Renal cortical epithelial cell (primary cell): ENCODE data around the gene TTC33. TPM values are rescaled to one million over a fixed set of nuclear protein-coding genes. Genes with fewer than 3 reads are reported as not detected.
A peak's percentile ranks its signal among the peaks of the same experiment; 100 is the strongest.
"Not testable (repeated sequence)": the region's sequence is repeated elsewhere in the genome, so short reads cannot be mapped to it uniquely, and the experiment has no call there.

ENCODE experiments used
- DNase-seq: peaks from one replicate; pipeline ENCODE4 v3.0.0-alpha.2; 2011; ENCODE audit warnings: low read depth
- total RNA-seq: library from RNA; depleted of rRNA; stranded (reverse); fragments of >200 nt; gene quantifications from 2 replicates; pipeline ENCODE4 v1.2.3, GENCODE V29; 2014

TTC33 gene
- total RNA-seq, 1 donor from 2014 or later = 22.7 TPM

DNA sequence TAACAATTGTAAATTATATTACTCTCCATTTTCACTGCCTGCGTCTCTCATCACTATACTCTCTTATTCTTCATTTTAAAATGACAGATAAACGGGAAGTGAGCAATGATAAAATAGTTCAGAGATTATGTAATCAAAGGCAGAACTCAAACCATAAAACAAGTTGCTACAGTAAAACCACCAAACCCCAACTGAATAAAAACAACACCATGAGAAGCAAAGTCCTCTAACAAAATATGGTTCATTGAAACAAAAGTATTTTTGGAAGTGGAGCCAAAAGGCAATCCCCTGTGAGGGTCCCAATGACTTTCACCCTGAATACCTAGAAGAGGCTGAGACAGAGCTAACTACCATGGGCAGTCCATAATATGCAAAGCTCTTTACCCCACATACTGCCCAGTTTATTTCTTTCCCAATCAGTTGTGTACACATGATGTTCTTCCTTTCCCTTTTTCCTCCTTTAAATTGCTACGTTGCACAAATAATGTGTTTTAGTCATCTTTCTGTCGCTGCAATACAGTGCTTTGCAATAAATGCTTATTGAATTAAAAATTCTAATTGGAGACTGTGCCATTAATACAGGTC lies 140.1 kb downstream of the TTC33 start:
- DNase-seq = no peak

DNA sequence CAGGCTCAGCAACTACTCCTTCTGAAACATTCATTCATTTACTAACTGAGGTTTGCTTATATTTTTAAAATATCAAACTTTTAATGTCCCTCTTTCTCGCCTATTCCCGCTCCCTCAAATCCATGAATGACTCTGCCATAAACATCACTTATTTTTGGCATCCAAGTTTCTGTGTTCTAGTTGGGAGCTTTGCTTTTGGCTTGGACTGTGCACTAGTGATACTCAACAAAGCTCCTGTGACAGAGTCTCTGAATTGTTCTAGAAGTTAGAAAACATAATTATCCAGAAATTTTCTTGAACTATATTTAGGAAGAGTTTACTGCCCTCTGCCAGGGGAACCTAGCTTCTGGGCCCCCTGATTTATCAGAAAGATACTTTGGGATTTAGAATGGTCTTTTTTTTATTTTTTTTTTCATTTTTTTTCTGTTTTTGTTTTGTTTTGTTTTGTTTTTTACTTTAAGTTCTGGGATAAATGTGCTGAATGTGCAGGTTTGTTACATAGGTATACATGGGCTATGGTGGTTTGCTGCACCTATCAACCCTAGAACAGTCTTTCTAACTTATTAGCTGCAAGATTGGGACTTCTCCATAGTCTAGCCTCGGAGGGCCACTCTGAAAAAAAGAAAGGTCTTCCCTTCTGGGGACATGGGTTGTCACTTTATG lies 140.7 kb downstream of the TTC33 start:
- no peak for DNase-seq

- no peak for DNase-seq
Measured at GRCh38 chr5:40614466-40614865, 141.3 kb downstream of the TTC33 start.

DNA sequence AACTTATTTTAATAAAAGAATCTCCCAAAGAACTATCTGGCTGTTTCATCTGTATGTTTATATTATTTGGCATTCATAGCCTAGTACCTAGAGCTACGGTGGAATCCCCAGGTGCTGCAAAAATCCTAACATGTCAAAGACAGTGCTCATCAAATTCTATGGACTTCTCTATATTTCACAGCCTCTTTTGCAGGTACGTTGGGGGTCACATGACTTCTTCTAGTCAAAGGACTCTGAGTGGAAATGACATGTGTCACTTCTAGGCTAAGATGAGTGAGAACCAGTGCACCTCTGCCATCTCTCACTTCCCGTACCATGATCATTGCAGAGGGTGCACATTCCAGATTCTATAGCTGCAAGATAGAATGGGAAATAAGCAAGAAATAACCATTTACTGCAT lies 148.6 kb downstream of the TTC33 start:
- DNase-seq = no peak

- DNase-seq = peak; percentile 20
Measured at GRCh38 chr5:40606077-40606765, 149.5 kb downstream of the TTC33 start.

- no peak for DNase-seq
Measured at GRCh38 chr5:40605295-40605958, 150.3 kb downstream of the TTC33 start.

GRCh38 chr5:40603378-40603777 lies 152.4 kb downstream of the TTC33 start:
- DNase-seq = peak; percentile 23

- DNase-seq = no peak
Measured at GRCh38 chr5:40601198-40601868, 154.4 kb downstream of the TTC33 start.

- DNase-seq = no peak
Measured at GRCh38 chr5:40600383-40600782, 155.4 kb downstream of the TTC33 start.

- DNase-seq = no peak
Measured at GRCh38 chr5:40599676-40600075, 156.1 kb downstream of the TTC33 start.

DNA sequence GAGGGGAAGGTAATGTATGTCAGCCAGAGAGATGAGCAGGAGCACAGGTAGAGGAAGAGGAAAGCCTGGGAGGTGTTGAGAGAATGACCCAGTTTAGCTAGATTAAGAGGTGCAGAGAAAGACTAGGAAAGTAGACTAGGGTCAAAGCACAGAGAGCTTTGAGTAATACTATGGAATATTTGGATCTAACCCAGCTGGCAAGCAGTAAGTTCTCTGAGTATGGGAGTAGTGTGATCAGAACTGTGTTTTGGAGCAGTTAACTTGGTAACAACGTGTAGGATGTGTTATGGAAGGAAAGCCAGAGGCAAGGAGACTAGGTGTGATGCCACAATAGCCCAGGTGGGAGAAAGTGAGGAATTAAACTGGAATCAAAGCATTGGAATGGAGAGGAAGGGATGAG lies 160.9 kb downstream of the TTC33 start:
- peak; percentile 31 for DNase-seq

- not testable (repeated sequence) for DNase-seq
Measured at GRCh38 chr5:40591727-40592396, 163.9 kb downstream of the TTC33 start.

GRCh38 chr5:40587376-40587775 lies 168.4 kb downstream of the TTC33 start:
- peak; percentile 63 for DNase-seq

DNA sequence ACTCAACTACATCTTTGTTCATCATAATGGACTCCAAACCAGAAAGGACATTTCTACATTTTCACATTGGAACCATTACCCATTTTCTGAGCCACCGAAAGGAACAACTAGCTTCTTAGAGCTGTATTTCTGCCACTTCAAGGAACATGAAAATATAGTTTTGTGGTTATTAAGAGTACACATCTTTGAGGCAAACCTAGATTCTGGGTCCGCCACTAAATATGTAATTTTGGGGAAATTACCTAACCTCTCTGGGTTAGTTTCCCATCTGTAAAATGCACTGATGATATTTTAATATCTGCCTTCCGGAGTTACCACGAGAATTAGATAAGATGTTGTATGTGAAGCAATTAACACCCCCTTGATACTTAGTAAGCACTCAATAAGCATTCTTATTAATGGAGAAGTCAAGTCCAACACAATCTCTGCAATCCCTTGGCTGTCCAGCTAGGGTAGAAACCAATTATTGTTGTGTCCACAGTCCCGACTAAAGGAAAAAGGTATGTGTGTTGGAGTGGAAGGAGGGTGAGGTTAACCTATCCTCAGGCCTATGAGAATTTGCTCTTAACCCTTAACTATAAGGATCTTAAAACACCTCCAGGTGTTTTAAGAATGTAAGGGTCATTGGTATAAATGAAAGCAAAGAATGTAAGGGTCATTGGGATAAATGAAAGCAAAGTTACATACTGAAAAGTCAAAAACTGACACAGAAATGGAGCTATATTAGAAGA lies 170.1 kb downstream of the TTC33 start:
- DNase-seq = peak; percentile 11

GRCh38 chr5:40584054-40584453 lies 171.7 kb downstream of the TTC33 start:
- no peak for DNase-seq

DNA sequence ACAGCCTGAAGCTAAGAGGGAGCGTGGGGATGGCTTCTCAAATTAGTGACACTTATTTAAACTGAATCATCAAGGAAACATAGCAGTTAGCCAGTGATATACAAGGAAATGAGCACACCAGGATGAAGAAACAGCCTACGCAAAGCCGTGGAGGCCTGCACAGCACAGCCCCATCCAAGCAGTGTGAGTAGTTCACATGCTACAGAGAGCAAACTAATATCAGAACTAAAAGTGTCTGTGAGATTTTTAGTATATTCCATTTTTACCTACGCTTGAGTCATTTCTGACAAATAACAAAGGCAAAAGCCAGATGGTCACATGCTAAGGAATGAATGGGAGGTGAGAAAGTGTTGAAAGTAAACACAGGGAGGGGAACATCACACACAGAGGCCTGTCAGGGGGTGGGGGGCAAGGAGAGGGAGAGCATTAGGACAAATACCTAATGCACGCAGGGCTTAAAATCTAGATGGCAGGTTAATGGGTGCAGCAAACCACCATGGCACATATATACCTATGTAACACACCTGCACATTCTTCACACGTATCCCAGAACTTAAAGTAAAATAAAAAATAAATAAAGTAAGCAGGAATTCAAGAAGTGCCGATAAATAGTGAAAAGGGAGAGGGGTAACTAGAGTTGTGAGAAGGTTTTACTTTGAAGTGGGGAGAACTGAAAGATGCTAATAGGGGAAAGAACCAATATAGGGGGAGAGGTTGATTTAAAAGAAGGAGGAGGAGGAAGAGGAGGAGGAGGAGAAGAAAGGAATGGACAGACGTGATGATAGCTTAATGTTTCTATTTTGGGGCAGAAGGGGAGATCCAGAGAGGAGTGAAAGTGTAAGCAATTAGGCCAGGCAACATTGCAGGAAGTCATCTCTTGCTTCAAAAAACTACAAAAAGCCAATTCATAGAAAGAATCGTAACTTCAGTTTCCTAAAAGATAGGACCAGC lies 177.0 kb downstream of the TTC33 start:
- DNase-seq = no peak

- no peak for DNase-seq
Measured at GRCh38 chr5:40577718-40578117, 178.0 kb downstream of the TTC33 start.

GRCh38 chr5:40575921-40576320 lies 179.8 kb downstream of the TTC33 start:
- DNase-seq = no peak

DNA sequence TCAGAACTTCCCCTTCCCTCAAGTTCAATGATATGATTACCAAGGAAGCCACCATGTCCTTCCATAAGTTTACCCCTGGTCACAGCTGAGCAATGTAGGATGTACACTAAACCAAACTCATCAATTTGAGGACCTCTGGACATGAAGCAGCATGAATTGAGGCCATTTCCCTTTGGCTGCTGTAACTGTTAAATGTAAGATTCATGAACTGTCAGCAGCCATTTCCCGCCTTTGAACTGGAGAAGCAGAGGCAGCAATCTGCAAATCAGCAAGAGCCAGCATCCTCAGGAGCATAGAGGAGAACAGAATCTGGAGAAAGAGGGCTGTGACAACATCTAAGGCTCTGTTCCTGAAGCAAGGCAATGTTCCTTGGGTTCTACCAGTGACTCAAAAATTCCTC lies 180.3 kb downstream of the TTC33 start:
- no peak for DNase-seq

- no peak for DNase-seq
Measured at GRCh38 chr5:40572937-40573336, 182.8 kb downstream of the TTC33 start.
